Measurements from ENCODE around the gene ADCY10.

DNA sequence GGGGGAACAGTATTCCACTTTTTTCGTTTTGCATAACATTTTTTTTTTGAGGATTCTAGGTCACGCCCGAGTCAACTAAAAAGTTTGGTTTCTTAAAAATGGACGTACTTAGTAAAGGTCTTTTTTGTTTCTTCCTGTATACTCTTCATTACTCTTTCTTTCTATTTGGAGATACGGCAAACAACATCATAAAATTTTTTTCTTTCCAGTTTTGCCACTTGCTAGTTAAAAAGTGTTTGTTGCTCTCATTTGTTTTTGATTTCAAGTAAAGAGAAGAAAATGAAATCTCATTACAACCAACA lies 23.7 kb upstream of the ADCY10 start:
- TF ChIP-seq, protein P1, sequence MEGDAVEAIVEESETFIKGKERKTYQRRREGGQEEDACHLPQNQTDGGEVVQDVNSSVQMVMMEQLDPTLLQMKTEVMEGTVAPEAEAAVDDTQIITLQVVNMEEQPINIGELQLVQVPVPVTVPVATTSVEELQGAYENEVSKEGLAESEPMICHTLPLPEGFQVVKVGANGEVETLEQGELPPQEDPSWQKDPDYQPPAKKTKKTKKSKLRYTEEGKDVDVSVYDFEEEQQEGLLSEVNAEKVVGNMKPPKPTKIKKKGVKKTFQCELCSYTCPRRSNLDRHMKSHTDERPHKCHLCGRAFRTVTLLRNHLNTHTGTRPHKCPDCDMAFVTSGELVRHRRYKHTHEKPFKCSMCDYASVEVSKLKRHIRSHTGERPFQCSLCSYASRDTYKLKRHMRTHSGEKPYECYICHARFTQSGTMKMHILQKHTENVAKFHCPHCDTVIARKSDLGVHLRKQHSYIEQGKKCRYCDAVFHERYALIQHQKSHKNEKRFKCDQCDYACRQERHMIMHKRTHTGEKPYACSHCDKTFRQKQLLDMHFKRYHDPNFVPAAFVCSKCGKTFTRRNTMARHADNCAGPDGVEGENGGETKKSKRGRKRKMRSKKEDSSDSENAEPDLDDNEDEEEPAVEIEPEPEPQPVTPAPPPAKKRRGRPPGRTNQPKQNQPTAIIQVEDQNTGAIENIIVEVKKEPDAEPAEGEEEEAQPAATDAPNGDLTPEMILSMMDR (IDR thresholded peaks at IDR 0.05), result no peak
- no peak for TF ChIP-seq POLR2AphosphoS5 (IDR thresholded peaks at IDR 0.05; ENCODE audit: insufficient read depth in 1 of 2, low read depth in 1 of 2)

All from vagina (tissue), 2 donors.